Activated T-helper 1 cell treated with Interleukin-2 at 50 U/mL for 16 hours (primary cell): ENCODE results near the gene HAPLN1.

Experiments used
- DNase-seq: peaks from one replicate; pipeline ENCODE4 v3.0.0-alpha.2; 2020; ENCODE audit warnings: low read depth

HAPLN1 gene

DNA sequence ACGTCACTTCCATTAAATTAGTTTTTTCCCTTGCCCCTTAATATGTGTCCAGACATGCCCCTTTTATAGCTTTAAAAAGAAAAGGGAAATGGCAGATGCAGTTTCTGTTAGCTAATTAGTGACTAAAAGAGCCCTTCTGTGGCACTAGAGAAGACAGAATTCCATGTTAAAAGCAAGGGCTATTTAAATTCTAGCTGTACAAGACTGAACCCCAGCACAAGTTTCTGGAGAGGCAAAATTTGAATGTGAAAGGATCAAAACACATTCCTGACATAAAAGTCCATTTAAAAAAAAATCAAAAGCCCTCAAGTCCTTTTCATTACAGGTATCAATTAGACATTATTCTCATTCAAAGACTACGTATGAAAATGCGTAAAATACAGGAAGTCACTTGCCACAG is 78.7 kb downstream of the HAPLN1 start:
- no peak for DNase-seq

DNA sequence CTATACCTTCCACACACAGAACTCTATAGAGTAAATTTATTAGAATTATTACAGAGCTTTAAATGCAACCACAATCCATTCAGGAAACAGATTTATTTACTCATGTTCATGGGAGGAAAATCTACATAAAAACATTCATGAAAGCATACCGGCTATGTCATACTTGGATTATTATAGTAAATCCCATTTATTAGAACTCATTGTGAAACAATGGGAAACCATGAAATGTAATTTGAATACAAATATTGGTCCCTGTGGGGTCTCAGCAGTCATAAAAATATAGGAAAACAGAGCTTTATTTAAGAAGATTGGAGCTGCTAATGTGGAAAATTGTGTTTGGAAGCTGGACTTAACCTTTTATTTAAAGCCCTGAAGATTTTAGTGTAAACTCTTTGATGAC is 80.7 kb downstream of the HAPLN1 start:
- DNase-seq: no peak

DNA sequence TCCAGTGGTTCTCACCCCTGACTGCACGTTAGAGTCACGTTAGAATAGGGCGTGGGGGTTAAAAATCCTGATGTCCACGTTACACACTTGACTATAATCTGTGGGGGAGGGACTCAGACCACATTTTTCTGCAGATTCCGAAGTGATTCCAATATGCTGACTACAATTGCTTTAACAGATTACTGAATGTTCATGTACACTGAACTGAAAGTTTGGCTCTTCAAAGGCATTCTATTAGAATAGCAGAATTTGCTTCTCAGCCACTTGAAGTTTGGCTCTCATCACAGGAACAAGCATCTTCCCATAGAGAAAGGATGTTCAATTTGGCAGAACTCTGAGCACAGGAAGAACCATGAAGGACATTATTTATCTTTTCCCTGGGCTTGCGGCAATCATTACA is 84.5 kb downstream of the HAPLN1 start:
- no peak for DNase-seq

DNA sequence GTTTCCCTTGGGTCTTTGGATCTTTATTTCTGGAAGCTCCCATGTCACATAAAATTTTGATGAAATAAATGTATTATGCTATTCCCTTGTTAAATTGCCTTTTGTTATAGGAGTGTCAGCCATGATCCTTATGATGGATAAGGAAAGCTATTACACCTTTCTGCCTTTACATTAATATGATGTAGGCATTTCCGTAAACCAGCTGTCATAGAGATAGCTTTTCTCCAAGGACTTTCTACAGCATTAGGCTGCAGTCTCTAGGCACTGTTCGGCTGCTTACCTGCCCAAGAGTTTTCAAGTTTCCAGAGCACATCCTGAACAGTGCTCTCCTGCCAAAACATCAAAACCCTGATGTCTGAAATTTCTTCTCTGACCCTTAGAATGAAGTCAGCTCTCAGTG is 87.4 kb downstream of the HAPLN1 start:
- DNase-seq: no peak

DNA sequence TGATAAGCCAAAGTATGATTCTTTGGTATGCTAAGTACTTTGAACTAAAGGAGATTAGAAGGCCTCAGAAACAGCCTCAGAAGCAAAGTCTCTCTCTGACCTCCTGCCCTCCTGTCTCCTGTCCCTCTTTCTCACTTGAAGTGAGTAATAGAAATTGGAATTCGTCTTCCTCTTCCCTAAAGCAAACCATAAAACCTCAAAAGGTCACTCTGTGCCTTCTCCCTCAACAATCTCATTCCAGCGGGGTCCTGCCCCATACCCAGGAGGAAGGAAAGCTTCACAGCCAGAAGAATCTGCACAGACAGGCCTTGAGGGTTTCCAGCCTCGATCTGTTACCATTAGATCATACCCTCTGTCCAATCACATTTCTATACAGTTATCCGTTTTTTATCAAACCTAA is 87.8 kb downstream of the HAPLN1 start:
- no peak for DNase-seq

DNA sequence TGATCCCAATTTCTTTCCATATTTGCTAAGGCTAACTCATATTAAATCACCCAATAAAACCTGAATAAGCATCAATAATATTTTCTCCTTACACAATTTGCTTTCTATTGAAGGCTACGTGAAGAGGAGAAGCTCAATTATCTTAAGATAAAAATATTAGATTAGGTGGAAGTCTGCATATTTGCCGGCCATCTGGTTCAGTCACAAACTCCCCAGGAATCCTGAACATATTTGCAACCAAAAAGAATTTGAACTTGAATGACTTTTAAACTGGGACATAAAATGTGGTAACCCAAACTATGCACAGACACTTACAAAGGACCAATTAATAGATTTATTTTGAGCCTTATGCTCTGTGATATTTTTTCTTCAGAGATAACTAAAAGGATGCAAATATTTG is 92.3 kb downstream of the HAPLN1 start:
- DNase-seq: no peak

DNA sequence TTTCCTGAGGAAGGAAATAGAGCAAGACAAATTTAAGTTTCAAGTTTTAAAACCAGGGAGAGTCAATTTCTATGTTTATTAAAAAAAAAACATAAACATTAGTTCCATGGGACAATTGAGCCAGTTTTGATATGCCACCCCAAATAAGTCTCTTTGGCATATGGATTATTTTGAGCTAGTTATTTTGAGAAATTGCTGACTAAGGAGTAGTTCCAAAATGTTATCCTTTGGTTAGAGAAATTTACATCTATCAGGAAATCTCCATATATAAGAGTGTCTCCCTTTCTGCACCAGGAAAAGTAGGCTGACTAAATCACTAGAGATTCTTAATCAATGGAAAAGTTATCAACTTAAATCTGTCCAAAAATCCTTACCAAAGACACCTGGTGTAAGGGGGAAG is 105.8 kb downstream of the HAPLN1 start:
- DNase-seq: no peak

DNA sequence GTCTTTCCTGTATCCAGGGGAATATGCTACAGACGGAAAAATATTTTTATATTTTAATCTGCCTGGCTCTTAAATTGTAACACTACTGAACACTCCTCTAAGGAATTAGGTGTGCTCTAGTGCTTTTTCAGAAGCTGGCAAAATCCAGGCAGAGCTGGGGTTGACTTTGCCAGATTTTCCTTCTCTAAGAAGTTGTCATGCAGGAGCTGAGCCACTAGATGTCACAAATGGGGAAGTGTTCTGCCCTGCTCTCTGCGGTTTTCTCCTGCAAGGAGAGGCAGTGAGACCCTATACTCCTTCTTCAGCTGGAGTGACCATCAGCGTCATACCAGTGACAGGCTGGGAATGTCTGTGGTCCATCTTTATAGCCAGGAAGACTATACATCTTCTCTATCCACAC is 112.5 kb downstream of the HAPLN1 start:
- DNase-seq: no peak

DNA sequence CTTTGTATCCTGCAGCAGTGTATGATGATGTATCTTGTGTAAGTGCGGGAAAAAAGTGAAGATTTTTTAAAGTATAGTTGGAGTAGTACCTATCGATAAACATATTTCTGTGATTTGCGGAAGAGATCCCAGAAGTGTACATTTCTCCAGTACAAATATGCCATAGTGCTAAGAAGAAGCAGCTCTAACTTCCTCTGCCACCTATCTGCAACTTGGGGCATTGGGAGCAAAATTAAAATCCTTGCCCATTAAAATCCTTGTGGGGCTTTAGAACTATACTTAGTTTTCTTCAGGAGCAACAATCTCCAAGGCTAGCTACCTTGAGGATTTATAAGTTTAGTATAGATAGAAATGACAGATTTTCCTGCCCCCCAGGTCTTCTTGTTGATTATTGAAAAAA is 125.4 kb downstream of the HAPLN1 start:
- DNase-seq: no peak

- DNase-seq: no peak
These were observed 129.7 kb downstream of the HAPLN1 start for GRCh38 chr5:83590966-83591365.

GRCh38 chr5:83589786-83590185 is 130.9 kb downstream of the HAPLN1 start:
- DNase-seq: no peak
